MCF 10A (cell line): ENCODE data around the gene UAP1L1. TPM values are rescaled to one million over a fixed set of nuclear protein-coding genes. Genes with fewer than 3 reads are reported as not detected.

Source experiments
- BruUV-seq: library from RNA; stranded (reverse); fragments of 400-500 nt; replicated peaks from 2 replicates; lab custom pipeline; 2021; lab: Mats Ljungman, UMichigan
- CTCF ChIA-PET: fragments of 300-600 bp; sonication (Branson Sonifier 250); formaldehyde crosslinking; extraction: SDS; loops from one replicate; lab custom pipeline; 2021; ENCODE audit warnings: antibody characterized with exemption, inconsistent platforms; lab: Yijun Ruan, JAX
- POLR2A ChIA-PET: fragments of 300-600, 350-650 bp; sonication (Branson Sonifier 250); formaldehyde crosslinking; extraction: SDS; loops from one replicate; lab custom pipeline; 2020; ENCODE audit warnings: antibody characterized with exemption, inconsistent platforms; lab: Yijun Ruan, JAX
- DNase-seq: peaks from one replicate; pipeline ENCODE4 v3.0.0-alpha.2; 2018; ENCODE audit not compliant: unreplicated experiment
- H3K27ac Mint-ChIP-seq: one replicate; pipeline ENCODE4 v1.8.0; 2022; ENCODE audit warnings: mild to moderate bottlenecking, low read depth, mixed read lengths; ENCODE audit not compliant: unreplicated experiment
- H3K27me3 Mint-ChIP-seq: one replicate; pipeline ENCODE4 v1.8.0; 2022; ENCODE audit warnings: mixed read lengths; ENCODE audit not compliant: insufficient read depth, unreplicated experiment
- H3K36me3 Mint-ChIP-seq: one replicate; pipeline ENCODE4 v1.8.0; 2022; ENCODE audit warnings: mild to moderate bottlenecking, moderate library complexity, mixed read lengths; ENCODE audit not compliant: insufficient read depth, unreplicated experiment
- H3K4me1 Mint-ChIP-seq: one replicate; pipeline ENCODE4 v1.8.0; 2022; ENCODE audit warnings: mixed read lengths; ENCODE audit not compliant: insufficient read depth, unreplicated experiment
- H3K4me3 Mint-ChIP-seq: one replicate; pipeline ENCODE4 v1.8.0; 2022; ENCODE audit warnings: mild to moderate bottlenecking, moderate library complexity, mixed read lengths; ENCODE audit not compliant: unreplicated experiment
- H3K9me3 Mint-ChIP-seq: one replicate; pipeline ENCODE4 v1.8.0; 2022; ENCODE audit warnings: mixed read lengths; ENCODE audit not compliant: unreplicated experiment
- intact Hi-C: fragments of 100-400 bp; cut with micrococcal nuclease; formaldehyde crosslinking; loops from 2 replicates; pipeline ENCODE4 v1.14.1; 2022
- total RNA-seq: library from RNA; stranded (reverse); gene quantifications from 2 replicates; pipeline ENCODE4 v1.2.3, GENCODE V29; 2022
- TF ChIP-seq, protein P1 (sequence below): fragments of 200-600 bp; IDR thresholded peaks from one replicate; pipeline ENCODE4 v1.8.0; 2022; ENCODE audit warnings: antibody characterized with exemption, mild to moderate bottlenecking; ENCODE audit not compliant: unreplicated experiment

UAP1L1 gene
- total RNA-seq, 1 experiment from 2014 or later, result 1.0 TPM

DNA sequence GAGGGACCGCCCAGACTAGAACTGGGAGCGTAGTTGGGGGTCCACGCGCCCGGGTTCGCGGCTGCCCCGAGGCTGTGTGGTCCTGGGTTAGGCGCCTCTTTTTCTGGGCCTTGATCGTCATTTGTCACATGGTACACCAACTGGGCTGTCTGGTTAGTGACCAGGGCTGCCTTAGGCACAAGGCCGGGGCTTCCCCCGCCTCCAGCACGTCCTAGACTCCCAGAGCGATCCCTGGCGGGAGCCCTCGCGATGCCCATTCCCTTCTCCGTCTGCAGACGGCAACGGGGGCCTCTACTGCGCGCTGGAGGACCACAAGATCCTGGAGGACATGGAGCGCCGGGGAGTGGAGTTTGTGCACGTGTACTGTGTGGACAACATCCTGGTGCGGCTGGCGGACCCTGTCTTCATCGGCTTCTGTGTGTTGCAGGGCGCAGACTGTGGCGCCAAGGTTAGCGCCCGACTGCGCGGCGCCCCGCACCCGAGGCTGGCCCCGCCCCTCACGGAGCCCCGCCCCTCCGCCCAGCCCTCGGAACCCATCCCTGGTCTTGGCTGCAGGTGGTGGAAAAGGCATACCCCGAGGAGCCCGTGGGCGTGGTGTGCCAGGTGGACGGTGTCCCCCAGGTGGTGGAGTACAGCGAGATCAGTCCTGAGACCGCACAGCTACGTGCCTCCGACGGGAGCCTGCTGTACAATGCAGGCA lies 1.5 kb downstream of the UAP1L1 start:
- TF ChIP-seq, protein P1, sequence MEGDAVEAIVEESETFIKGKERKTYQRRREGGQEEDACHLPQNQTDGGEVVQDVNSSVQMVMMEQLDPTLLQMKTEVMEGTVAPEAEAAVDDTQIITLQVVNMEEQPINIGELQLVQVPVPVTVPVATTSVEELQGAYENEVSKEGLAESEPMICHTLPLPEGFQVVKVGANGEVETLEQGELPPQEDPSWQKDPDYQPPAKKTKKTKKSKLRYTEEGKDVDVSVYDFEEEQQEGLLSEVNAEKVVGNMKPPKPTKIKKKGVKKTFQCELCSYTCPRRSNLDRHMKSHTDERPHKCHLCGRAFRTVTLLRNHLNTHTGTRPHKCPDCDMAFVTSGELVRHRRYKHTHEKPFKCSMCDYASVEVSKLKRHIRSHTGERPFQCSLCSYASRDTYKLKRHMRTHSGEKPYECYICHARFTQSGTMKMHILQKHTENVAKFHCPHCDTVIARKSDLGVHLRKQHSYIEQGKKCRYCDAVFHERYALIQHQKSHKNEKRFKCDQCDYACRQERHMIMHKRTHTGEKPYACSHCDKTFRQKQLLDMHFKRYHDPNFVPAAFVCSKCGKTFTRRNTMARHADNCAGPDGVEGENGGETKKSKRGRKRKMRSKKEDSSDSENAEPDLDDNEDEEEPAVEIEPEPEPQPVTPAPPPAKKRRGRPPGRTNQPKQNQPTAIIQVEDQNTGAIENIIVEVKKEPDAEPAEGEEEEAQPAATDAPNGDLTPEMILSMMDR, result no peak
- H3K9me3 Mint-ChIP-seq, result no peaks in the 10 kb centered on the region
- no peak overlapping the region for H3K4me3 Mint-ChIP-seq
- H3K27me3 Mint-ChIP-seq, result no peaks in the 10 kb centered on the region
- intact Hi-C loops, result no loop called here
- CTCF ChIA-PET, result no interaction called here
- POLR2A ChIA-PET, result interaction anchor here (2.4 kb wide), 1 partner anchor 8 kb away, joined by 8 read pairs; the partner anchor contains the start of gene MAN1B1
- H3K27ac Mint-ChIP-seq, result no peak overlapping the region
- no TSS peak for BruUV-seq
- H3K4me1 Mint-ChIP-seq, result peaks cover 12% of the 10 kb centered on the region
- no peak for DNase-seq
- no peaks in the 10 kb centered on the region for H3K36me3 Mint-ChIP-seq

DNA sequence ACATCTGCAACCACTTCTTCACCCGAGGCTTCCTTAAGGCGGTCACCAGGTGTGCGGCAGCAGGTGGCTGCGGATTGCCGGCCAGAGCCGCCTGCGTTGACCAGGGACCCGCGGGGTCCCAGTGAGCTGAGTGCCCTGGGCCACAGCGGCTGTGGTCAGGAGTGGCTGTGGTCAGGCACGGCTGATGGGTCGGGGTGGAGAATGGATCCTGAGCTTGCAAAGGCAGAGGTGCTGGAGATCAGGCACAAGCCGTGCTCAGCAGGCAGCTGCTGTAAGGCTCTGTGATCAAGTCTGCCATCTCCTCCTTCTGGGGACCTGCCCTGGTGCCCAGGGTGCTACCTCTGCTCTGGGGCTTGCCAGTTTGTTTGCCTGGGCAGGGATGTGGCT lies 2.1 kb downstream of the UAP1L1 start:
- DNase-seq, result no peak
- intact Hi-C loops, result no loop called here
- TF ChIP-seq, protein P1, result no peak
- no peaks in the 10 kb centered on the region for H3K36me3 Mint-ChIP-seq
- H3K9me3 Mint-ChIP-seq, result no peaks in the 10 kb centered on the region
- H3K27me3 Mint-ChIP-seq, result no peaks in the 10 kb centered on the region
- H3K4me1 Mint-ChIP-seq, result peaks cover 15% of the 10 kb centered on the region
- no TSS peak for BruUV-seq
- POLR2A ChIA-PET, result no interaction called here
- H3K4me3 Mint-ChIP-seq, result no peak overlapping the region
- CTCF ChIA-PET, result no interaction called here
- no peak overlapping the region for H3K27ac Mint-ChIP-seq

DNA sequence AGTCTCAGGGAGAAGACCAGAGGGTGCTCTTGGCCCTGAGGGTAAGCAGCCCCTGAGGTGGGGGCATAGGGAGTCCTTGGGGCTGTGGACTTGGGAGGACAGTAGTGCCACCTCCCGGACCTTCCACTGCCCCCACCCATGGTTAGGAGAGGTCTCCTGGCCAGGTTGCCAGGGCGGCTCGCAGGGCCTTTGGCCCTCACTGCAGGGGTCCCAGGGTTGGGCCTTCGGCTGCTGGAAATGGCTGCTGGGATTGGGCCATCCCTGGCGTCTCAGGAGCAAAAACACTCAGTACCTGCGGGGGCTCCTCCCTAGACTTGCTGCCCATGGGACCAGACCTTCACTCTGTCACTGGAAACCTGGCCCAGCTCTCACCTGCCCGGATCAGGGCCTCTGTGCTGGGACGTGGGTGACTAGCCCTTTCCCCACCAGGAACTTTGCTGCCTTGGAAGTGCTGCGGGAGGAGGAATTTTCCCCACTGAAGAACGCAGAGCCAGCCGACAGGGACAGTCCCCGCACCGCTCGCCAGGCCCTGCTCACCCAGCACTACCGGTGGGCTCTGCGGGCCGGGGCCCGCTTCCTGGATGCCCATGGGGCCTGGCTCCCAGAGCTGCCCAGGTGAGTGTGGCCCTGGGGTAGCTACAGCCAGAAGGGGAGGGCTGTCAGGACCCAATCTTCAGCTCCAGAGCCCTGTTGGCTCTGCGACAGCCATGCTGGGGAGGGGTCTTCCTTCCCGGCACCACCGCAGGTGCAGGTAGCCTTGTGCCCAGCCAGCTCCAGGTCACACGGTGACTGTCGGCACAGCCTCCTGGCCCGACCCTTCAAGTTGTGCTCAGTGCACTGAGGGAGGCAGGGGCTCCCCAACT lies 3.2 kb downstream of the UAP1L1 start:
- no peak overlapping the region for H3K4me3 Mint-ChIP-seq
- no TSS peak for BruUV-seq
- TF ChIP-seq, protein P1, result no peak
- POLR2A ChIA-PET, result no interaction called here
- H3K36me3 Mint-ChIP-seq, result no peaks in the 10 kb centered on the region
- intact Hi-C loops, result no loop called here
- H3K27me3 Mint-ChIP-seq, result no peaks in the 10 kb centered on the region
- CTCF ChIA-PET, result interaction anchor here (0.6 to 3.8 kb wide), 5 partner anchors 9 to 181 kb away, joined by 3 to 23 read pairs (median 3); partner anchors contain the start of gene SAPCD2
- no peak for DNase-seq
- H3K27ac Mint-ChIP-seq, result no peak overlapping the region
- H3K9me3 Mint-ChIP-seq, result no peaks in the 10 kb centered on the region
- H3K4me1 Mint-ChIP-seq, result peaks cover 19% of the 10 kb centered on the region
